ENCODE measurements around the gene CNTNAP2. TPM values are rescaled to one million over a fixed set of nuclear protein-coding genes. Genes with fewer than 3 reads are reported as not detected.

The CNTNAP2 gene
- total and polyA plus RNA-seq, 2 of the 13 experiments (the other 11 are each of a cell fraction or from before 2014, with no cell fraction given), result 0.40 to 0.42 TPM

GRCh38 chr7:147053746-147054145, 937.1 kb downstream of the CNTNAP2 start (continued):
- no peak for TF ChIP-seq EZH2 (conservative IDR thresholded peaks at IDR 0.05; ENCODE audit: low read depth, low read length)
- no peak for TF ChIP-seq ZBTB49 (CRISPR knock-in tag; IDR thresholded peaks at IDR 0.05; ENCODE audit: borderline replicate concordance)
- no peak for TF ChIP-seq FOXJ3 (CRISPR knock-in tag; IDR thresholded peaks at IDR 0.05; ENCODE audit: borderline replicate concordance)

- intact Hi-C loops (cut with micrococcal nuclease; ENCODE audit: unreplicated experiment), result no loop called here
- whole genome bisulfite sequencing (ENCODE audit: low lambda C conversion rate), result 29% methylated on average over 3 of the region's 3 CpGs
- H3K4me2 ChIP-seq (ENCODE audit: low read depth, low read length), result no peak overlapping the region
- H3K27ac ChIP-seq (ENCODE audit: extremely low read length, insufficient read depth, low read length), result no peak overlapping the region
- no peak for FAIRE-seq
- no peak overlapping the region for H2AFZ ChIP-seq (ENCODE audit: low read length)
- no peak for ATAC-seq
- peaks cover 50% of the 10 kb centered on the region for H3K9me3 ChIP-seq (ENCODE audit: low read length)
- no peaks in the 10 kb centered on the region for H4K20me1 ChIP-seq (ENCODE audit: insufficient read depth, low read length)
- no peaks in the 10 kb centered on the region for H3K4me1 ChIP-seq (ENCODE audit: insufficient read depth, low read length)
- no TSS peak for BruUV-seq (replicated peaks)
- no peaks in the 10 kb centered on the region for H3K36me3 ChIP-seq (replicated peaks in 1 of 2; ENCODE audit: control insufficient read depth in 1 of 2, insufficient read depth in 2 of 2, low read length in 2 of 2)
- in situ Hi-C loops (cut with HindIII; ENCODE audit: extremely low pct_ligation_motif_present, low pct_unique_long_range_greater_than_20kb), result no loop called here
- H3K79me2 ChIP-seq (ENCODE audit: insufficient read depth, low read length), result no peaks in the 10 kb centered on the region
- H3K9ac ChIP-seq (ENCODE audit: insufficient read depth, low read depth, low read length), result no peak overlapping the region
- no peak overlapping the region for H3K4me3 ChIP-seq (replicated peaks in 1 of 3; ENCODE audit: insufficient read depth in 1 of 3, low read depth in 2 of 3, low read length in 3 of 3)
- DNase-seq (ENCODE audit: low spot score), result no peak
- H3K27me3 ChIP-seq (ENCODE audit: control insufficient read depth in 1 of 2, insufficient read depth in 2 of 2, low read length in 2 of 2), result no peaks in the 10 kb centered on the region
- ChIA-PET CTCF (ENCODE audit: low intra/inter-chr PET ratio, low total read pairs) (no interaction called here), POLR2A (no interaction called here)
- TF ChIP-seq MEF2D (CRISPR knock-in tag; IDR thresholded peaks at IDR 0.05) (no peak), ZNF44 (CRISPR knock-in tag; IDR thresholded peaks at IDR 0.05) (no peak), THAP7 (CRISPR knock-in tag; IDR thresholded peaks at IDR 0.05) (no peak), FOXK2 (IDR thresholded peaks at IDR 0.05) (no peak), HNF1A (IDR thresholded peaks at IDR 0.05; ENCODE audit: low read depth) (no peak), HNF1A (CRISPR knock-in tag; IDR thresholded peaks at IDR 0.05; ENCODE audit: borderline replicate concordance) (no peak), ZNF691 (CRISPR knock-in tag; IDR thresholded peaks at IDR 0.05; ENCODE audit: borderline replicate concordance, low read depth) (no peak), TFDP1 (CRISPR knock-in tag; IDR thresholded peaks at IDR 0.05; ENCODE audit: borderline replicate concordance) (no peak), ZFP1 (CRISPR knock-in tag; IDR thresholded peaks at IDR 0.05) (no peak), ZFP62 (CRISPR knock-in tag; IDR thresholded peaks at IDR 0.05) (no peak)
These were observed 943.5 kb downstream of the CNTNAP2 start for GRCh38 chr7:147060070-147060469.
